Right lobe of liver (tissue), 4 donors: ENCODE results near the gene TMTC1.

Source experiments
- POLR2A ChIP-seq: fragments of 450-650 bp; IDR thresholded peaks from one replicate; pipeline ENCODE4 v1.6.1; 2017; ENCODE audit warnings: antibody characterized with exemption, mild to moderate bottlenecking
- TF ChIP-seq, protein P1 (sequence below), 4 donors: fragments of 200-600 bp in 3 of 4; fragments of 450-650 bp in 1 of 4; IDR thresholded peaks; one replicate each; pipeline versions ENCODE4 v1.5.1 to v1.8.0; 2016 to 2022; ENCODE audit warnings: antibody characterized with exemption in 4 of 4, mild to moderate bottlenecking in 2 of 4
- donor health status: DM: no; HTN: no; CAD: no.
- donor health status: DM: no; HTN: no; CAD: no.
- donor health status: DM: no; HTN: yes; CAD: no.

DNA sequence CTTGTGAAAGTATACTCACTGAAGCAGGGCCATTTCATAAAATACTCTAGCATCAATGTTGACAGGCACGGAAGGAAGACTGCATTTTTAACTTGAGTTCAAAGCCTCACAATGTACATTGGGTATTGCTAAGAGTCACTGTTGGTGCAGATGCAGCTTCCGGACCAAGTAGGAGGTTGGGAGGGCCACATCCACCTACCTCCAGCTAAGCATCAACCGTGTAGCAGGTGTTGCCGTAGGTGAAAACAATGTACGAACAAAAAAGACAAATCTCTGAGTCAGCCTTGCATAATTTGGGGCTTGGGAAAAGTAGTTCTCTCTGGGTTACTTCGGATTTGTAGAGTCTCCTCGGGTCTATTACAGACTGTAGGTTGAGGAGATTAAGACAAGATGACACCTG, 48.1 kb downstream of the TMTC1 start:
- TF ChIP-seq, protein P1, sequence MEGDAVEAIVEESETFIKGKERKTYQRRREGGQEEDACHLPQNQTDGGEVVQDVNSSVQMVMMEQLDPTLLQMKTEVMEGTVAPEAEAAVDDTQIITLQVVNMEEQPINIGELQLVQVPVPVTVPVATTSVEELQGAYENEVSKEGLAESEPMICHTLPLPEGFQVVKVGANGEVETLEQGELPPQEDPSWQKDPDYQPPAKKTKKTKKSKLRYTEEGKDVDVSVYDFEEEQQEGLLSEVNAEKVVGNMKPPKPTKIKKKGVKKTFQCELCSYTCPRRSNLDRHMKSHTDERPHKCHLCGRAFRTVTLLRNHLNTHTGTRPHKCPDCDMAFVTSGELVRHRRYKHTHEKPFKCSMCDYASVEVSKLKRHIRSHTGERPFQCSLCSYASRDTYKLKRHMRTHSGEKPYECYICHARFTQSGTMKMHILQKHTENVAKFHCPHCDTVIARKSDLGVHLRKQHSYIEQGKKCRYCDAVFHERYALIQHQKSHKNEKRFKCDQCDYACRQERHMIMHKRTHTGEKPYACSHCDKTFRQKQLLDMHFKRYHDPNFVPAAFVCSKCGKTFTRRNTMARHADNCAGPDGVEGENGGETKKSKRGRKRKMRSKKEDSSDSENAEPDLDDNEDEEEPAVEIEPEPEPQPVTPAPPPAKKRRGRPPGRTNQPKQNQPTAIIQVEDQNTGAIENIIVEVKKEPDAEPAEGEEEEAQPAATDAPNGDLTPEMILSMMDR (IDR thresholded peaks at IDR 0.05): no peak
- no peak for TF ChIP-seq POLR2A
